NCI-H146 (cell line): ENCODE results near the gene HOXD11.

Source experiments
- DNase-seq: peaks from one replicate; lab custom pipeline; 2025; lab: John Stamatoyannopoulos, UW

The HOXD11 gene

GRCh38 chr2:176081837-176082524 lies 25.1 kb upstream of the HOXD11 start:
- DNase-seq: no peak

- DNase-seq: no peak
These were observed 24.6 kb upstream of the HOXD11 start for GRCh38 chr2:176082525-176082823.

- no peak for DNase-seq
These were observed 24.0 kb upstream of the HOXD11 start for GRCh38 chr2:176082824-176083751.

- DNase-seq: no peak
These were observed 23.3 kb upstream of the HOXD11 start, which contains the start of gene EVX2 for GRCh38 chr2:176083796-176084261. Gene EVX2 (minus strand): TSS chr2:176083962. CDS start chr2:176083776, 186 bp downstream.

GRCh38 chr2:176084611-176085119 lies 22.4 kb upstream of the HOXD11 start:
- no peak for DNase-seq

GRCh38 chr2:176085120-176085788 lies 21.8 kb upstream of the HOXD11 start:
- no peak for DNase-seq

- DNase-seq: peak; percentile 38
These were observed 21.0 kb upstream of the HOXD11 start for GRCh38 chr2:176085861-176086771.

- DNase-seq: no peak
These were observed 19.6 kb upstream of the HOXD11 start for GRCh38 chr2:176087330-176088047.

GRCh38 chr2:176088048-176088936 lies 18.8 kb upstream of the HOXD11 start:
- peak; percentile 61 for DNase-seq

GRCh38 chr2:176088937-176089842 lies 17.9 kb upstream of the HOXD11 start:
- no peak for DNase-seq

- DNase-seq: no peak
These were observed 17.2 kb upstream of the HOXD11 start for GRCh38 chr2:176089843-176090395.

GRCh38 chr2:176090862-176091261 lies 16.2 kb upstream of the HOXD11 start:
- no peak for DNase-seq

GRCh38 chr2:176091329-176092258 lies 15.5 kb upstream of the HOXD11 start:
- no peak for DNase-seq

GRCh38 chr2:176092270-176093144 lies 14.6 kb upstream of the HOXD11 start, which contains the start of gene HOXD13:
Gene HOXD13 (plus strand): TSS chr2:176092721. CDS start chr2:176092891, 170 bp downstream.
- peak; percentile 96 for DNase-seq

GRCh38 chr2:176093145-176093897 lies 13.8 kb upstream of the HOXD11 start:
- peak; percentile 55 for DNase-seq
